ENCODE data around the gene CCHCR1. TPM values are rescaled to one million over a fixed set of nuclear protein-coding genes. Genes with fewer than 3 reads are reported as not detected.

Gene CCHCR1
- total RNA-seq, 3 donors from 2014 or later, result 25.7 to 53.3 (median 43.4) TPM

DNA sequence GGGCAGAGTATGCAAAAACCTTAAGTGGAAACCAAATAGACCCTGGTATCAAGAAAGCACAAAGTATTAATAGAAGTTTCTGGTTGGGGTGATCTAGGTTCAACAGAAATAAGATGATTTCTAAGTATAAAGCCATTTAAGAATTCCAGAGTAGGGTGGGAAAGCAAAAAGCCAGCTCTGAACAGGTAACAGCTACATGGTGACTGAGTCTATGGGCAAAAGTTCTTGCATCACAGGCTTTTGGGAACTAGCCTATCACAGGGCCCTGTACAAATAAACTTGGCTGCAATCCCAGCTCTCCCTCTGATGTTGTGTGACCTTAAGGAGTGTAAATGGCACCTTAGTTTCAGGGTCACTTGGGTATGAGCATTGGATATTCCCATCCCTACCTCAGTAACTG lies 6.3 kb upstream of the CCHCR1 start:
- DNase-seq, result no peak

DNA sequence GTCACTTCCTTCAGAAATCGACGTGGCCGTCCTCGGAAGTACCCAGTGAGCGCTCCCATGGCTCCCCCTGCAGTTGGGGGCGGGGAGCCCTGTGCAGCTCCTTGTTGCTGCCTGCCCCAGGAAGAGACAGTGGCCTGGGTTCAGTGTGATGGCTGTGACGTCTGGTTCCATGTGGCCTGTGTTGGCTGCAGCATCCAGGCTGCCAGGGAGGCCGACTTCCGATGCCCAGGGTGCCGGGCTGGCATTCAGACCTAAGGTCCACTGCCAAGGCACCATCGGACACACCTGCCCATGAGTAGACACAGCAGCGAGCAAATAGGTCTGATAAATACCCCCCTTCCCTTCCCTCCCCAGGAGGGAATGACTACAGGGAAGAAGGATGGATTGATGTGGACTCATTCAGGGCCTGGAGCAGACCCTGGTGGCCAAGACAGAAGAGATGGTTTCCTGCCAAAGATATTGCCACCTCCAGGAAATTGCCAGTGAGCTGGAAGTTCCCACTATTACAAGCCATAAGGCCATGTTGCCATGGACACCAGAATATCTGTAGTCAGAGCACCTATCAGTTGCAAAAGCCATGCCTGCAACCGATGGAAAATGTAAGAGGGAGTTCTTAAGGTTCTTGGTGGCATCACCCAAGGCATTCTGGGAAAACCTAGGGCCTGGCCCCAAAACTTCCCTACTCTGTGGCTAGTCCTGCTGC lies 5.0 kb upstream of the CCHCR1 start:
- H3K4me1 ChIP-seq (ENCODE audit: low read depth), result peaks cover 12% of the 10 kb centered on the region
- TF ChIP-seq, protein P1, sequence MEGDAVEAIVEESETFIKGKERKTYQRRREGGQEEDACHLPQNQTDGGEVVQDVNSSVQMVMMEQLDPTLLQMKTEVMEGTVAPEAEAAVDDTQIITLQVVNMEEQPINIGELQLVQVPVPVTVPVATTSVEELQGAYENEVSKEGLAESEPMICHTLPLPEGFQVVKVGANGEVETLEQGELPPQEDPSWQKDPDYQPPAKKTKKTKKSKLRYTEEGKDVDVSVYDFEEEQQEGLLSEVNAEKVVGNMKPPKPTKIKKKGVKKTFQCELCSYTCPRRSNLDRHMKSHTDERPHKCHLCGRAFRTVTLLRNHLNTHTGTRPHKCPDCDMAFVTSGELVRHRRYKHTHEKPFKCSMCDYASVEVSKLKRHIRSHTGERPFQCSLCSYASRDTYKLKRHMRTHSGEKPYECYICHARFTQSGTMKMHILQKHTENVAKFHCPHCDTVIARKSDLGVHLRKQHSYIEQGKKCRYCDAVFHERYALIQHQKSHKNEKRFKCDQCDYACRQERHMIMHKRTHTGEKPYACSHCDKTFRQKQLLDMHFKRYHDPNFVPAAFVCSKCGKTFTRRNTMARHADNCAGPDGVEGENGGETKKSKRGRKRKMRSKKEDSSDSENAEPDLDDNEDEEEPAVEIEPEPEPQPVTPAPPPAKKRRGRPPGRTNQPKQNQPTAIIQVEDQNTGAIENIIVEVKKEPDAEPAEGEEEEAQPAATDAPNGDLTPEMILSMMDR (IDR thresholded peaks at IDR 0.05), result no peak

More for the DNA sequence above, 6.3 kb upstream of the CCHCR1 start:
- TF ChIP-seq, protein P1 (IDR thresholded peaks at IDR 0.05), result no peak
- H3K4me3 ChIP-seq, result no peak overlapping the region
- no peak for ATAC-seq
- peaks cover 9% of the 10 kb centered on the region for H3K4me1 ChIP-seq (ENCODE audit: low read depth)
- no peaks in the 10 kb centered on the region for H3K36me3 ChIP-seq (ENCODE audit: low read depth)
- intact Hi-C loops (cut with DNase I, micrococcal nuclease), result no loop called here
- H3K9me3 ChIP-seq, result no peaks in the 10 kb centered on the region

DNA sequence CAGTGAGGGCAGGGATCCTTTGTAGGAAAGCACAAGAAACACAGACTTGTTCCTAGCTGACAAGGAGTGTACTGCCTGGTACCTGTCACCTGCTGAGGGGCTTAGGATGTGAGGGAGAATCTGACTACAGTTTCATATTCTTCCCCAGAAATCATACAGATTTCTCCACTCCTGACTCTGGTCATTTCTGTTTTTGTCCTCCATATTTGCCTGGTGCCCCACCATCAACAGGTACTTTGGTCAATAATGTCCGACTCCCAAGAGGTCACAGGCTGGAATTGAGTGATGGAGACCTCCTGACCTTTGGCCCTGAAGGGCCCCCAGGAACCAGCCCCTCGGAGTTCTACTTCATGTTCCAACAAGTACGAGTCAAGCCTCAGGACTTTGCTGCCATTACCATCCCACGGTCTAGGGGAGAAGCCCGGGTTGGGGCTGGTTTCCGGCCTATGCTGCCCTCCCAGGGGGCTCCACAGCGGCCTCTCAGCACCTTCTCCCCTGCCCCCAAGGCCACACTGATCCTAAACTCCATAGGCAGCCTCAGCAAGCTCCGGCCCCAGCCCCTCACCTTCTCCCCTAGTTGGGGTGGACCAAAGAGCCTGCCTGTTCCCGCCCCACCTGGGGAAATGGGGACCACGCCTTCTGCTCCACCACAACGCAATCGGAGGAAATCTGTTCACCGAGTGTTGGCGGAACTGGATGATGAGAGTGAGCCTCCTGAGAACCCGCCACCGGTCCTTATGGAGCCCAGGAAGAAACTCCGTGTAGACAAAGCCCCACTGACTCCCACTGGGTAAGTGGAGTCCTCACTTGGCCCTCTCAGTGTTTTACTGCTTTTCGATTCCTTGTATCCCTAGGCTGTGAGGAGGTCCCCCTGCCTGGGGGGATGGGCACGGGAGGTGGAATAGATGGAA lies 3.9 kb upstream of the CCHCR1 start:
- H3K9me3 ChIP-seq, result no peaks in the 10 kb centered on the region
- intact Hi-C loops (cut with DNase I, micrococcal nuclease), result no loop called here
- no peak for ATAC-seq

More for the DNA sequence above, 5.0 kb upstream of the CCHCR1 start:
- no peak for DNase-seq
- no peak for ATAC-seq
- Histone ChIP-seq H3K36me3 (ENCODE audit: low read depth) (no peaks in the 10 kb centered on the region), H3K9me3 (no peaks in the 10 kb centered on the region), H3K4me3 (no peak overlapping the region)
- intact Hi-C loops (cut with DNase I, micrococcal nuclease), result no loop called here

DNA sequence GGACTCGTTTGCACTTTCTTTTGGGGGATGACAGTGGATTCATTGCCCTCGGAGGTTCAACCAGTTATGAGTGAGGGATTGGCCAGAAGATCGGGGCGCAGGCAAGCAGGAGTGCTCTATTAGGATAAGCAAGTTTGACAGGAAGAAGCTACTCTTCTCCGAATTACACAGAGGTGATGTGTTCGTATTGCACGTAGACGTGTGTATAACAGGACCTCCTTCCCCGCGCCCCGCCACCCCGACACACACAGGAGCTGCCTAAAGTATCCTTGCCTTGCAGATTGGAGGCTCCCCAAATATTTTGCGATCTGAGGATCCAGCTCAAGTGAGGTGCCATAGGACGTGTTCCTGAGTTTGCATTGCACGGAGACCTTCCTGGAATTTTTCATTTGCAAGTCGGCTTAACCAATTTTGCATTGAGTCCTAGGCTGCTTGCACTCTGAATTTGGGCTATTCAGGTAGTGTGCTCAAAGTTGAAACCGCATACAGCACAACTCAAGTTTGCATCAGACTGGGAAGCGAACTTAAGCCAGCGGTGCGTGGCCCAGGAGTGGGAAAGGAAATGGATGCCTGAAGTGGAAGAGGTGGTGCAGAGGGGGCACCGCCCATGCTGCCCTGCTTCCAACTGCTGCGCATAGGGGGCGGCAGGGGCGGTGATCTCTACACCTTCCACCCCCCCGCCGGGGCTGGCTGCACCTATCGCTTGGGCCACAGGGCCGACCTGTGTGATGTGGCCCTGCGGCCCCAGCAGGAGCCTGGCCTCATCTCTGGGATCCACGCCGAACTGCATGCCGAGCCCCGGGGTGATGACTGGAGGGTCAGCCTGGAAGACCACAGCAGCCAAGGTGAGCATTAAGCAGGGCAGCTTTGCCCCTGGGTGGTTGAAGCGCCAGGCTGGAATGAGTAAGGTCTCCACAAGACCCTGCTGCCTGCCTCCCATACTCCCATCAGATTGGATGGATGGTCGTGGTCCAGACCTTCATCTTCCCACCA lies 1.6 kb upstream of the CCHCR1 start:
- ATAC-seq (peak; percentile 4), DNase-seq (peak in 1 of 3 donors; percentile 68)
- Histone ChIP-seq H3K36me3 (ENCODE audit: low read depth) (no peaks in the 10 kb centered on the region), H3K9me3 (no peaks in the 10 kb centered on the region), H3K4me1 (ENCODE audit: low read depth) (peaks cover 17% of the 10 kb centered on the region), H3K4me3 (peak overlapping the region; percentile 3)
- intact Hi-C loops (cut with DNase I, micrococcal nuclease), result no loop called here
- TF ChIP-seq, protein P1 (IDR thresholded peaks at IDR 0.05), result no peak

More for the DNA sequence above, 3.9 kb upstream of the CCHCR1 start:
- Histone ChIP-seq H3K36me3 (ENCODE audit: low read depth) (no peaks in the 10 kb centered on the region), H3K4me1 (ENCODE audit: low read depth) (peaks cover 17% of the 10 kb centered on the region), H3K4me3 (no peak overlapping the region)
- TF ChIP-seq, protein P1 (IDR thresholded peaks at IDR 0.05), result no peak
- no peak for DNase-seq

Measured in mucosa of descending colon (tissue), 3 donors.